SH-SY5Y (cell line): ENCODE measurements around the gene HNRNPF.

Experiments
- GATA2 ChIP-seq: IDR thresholded peaks from 2 replicates; pipeline ENCODE4 v1.6.1; 2011; ENCODE audit warnings: mild to moderate bottlenecking, low read depth, low read length
- GATA3 ChIP-seq: IDR thresholded peaks from 2 replicates; pipeline ENCODE4 v1.6.1; 2011; ENCODE audit warnings: low read depth, mild to moderate bottlenecking, low read length, moderate library complexity

Gene HNRNPF

DNA sequence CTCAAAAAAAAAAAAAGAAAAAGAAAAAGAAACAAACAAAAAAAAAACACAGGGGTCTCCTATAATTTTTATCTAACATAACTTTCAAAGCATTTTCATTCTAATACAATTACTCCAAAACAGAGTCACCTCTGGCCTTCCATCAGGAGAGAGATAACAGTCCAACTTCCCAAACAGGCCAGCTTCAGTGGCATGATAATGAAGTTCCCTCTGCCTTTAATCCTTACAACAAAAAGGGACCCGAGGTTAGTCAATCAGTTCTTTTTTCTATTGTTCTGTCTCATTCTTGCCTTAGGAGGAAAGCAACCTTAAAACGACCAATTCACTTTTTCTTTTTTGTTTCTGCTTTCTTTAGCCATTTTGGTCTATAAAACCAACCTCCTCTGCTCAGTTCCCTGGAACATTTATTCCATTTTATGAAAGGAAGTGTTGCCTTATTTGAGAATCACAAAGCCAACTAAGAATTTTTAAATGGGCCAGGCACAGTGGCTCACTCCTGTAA is 54.1 kb downstream of the HNRNPF start:
- TF ChIP-seq GATA2 (no peak), GATA3 (no peak)

DNA sequence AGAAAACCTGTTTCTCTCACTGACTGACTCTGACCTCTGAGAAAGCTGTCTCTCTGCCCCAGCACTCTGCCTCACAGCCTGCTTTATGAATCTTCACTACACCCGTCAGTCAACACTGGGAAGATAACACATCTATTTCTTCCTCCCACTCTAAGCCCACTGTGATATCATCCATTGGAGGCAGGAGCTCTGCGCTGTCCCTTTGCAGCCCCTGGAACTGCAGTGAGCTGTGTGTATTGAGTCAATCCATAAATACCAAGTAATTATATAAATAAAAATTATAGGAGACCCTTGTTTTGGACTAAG is 54.7 kb downstream of the HNRNPF start:
- TF ChIP-seq GATA2 = no peak
- no peak for TF ChIP-seq GATA3

DNA sequence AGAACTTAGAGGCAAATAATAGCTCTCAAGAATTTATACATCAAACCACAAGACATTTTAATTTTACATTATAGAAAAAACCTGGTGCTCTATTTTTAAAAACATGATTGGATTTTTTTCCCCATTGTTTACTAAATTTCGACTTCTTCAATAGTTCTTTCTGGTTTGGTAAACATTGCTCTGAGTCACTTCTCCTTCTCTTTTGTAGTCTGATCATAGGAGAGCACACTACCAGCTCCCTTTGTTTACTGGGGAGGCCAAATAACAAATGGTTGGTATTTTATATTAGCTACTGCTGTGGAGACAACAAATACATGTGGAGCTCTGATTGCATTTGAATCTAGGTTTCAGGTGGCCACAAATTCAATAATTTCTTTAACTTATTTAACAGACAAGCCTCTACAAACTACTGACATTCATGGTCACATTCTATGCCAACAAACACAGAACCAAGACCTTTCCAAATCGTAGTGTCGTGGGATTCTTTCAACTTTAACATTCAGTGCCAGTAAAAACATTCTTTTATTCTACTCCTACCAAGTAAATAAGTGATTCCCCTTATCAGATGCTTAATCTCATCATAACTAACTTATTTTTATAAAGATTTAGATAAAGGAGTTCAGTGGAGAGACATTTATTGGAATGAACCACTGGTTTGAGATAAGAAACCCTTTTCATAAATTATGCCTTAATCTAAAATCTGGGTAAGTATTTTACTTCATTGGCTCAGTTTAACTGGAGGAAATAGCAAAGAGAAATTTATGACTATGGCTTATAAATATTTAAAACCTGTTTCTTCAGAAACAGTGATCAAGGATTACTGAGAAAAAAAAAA is 55.3 kb downstream of the HNRNPF start:
- TF ChIP-seq GATA2 (no peak), GATA3 (no peak; the same call in 1 of the 2 replicates)

DNA sequence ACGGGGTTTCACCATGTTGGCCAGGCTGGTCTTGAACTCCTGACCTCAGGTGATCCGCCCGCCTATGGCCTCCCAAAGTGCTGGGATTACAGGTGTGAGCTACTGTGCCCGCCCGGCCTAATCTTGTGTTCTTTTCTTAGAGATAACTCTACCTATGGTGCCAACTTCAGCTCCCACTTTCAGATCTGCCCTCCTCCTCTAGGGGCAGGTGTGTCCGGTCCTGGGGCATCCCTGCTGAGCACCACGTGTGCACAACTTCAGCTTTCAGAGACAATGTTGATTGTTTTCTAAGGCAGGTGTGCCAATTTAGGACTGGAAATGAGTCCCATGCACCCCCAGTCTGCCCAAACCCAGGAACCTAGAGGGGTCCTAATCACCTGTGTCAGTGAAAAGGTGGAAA is 56.0 kb downstream of the HNRNPF start:
- no peak for TF ChIP-seq GATA2
- TF ChIP-seq GATA3 = no peak

DNA sequence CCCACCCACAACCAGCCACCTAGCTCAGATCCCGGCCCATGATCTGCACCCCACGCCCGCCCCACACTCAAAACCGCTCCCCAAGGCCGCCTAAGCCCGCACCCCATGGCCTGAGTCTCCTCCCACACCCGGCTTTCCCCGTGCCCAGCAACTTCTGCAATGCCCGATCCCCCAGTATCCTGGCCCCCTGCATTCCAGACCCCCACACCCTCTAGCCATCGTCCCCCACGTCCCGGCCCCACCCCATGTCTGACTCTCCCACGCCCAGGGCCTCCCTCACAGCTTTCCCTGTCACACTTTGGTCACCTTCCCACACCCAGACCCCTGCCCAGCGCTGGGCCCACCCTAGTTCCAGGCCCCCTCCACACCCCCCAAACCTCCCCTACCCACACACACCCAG is 57.7 kb downstream of the HNRNPF start:
- TF ChIP-seq GATA2 = no peak
- TF ChIP-seq GATA3 = no peak

DNA sequence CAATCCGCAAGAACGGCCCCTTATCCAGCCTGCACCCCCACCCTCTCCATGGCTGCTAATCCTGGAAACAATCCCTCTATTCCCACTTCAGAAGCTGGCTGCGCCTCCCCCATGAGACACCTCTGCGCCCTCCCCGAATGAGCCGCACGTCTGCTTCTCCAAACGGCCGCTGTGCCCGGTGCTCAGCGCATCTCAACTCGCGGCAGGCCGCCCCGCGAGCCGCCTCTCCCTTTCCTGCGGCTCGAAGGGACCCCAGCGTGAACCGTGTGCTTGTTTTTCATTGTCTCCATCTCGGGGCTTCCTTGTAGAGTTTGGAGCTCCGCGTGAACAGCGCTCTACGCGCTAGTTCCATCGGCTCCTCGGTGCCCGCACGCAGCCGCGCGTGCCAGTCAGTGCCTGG is 58.3 kb downstream of the HNRNPF start:
- no peak for TF ChIP-seq GATA2
- TF ChIP-seq GATA3 = no peak

DNA sequence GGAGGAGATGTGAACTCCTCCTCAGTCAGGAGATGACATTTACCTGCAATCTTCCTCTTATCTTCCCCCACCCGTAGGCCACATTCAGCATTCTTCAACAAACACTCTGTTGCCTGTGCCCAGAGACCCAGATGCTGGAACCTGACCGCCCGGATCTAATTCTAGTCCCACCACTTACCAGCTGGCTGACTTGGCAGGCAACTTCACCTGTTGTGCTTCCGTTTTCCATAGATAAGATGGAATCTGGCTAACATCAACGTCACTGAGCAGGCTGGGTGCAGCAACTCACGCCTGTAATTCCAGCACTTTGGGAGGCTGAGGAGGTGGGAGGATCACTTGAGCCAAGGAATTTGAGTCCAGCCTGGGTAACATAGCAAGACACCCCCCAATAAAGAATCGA is 58.8 kb downstream of the HNRNPF start:
- TF ChIP-seq GATA2 (peak; percentile 88), GATA3 (no peak)

DNA sequence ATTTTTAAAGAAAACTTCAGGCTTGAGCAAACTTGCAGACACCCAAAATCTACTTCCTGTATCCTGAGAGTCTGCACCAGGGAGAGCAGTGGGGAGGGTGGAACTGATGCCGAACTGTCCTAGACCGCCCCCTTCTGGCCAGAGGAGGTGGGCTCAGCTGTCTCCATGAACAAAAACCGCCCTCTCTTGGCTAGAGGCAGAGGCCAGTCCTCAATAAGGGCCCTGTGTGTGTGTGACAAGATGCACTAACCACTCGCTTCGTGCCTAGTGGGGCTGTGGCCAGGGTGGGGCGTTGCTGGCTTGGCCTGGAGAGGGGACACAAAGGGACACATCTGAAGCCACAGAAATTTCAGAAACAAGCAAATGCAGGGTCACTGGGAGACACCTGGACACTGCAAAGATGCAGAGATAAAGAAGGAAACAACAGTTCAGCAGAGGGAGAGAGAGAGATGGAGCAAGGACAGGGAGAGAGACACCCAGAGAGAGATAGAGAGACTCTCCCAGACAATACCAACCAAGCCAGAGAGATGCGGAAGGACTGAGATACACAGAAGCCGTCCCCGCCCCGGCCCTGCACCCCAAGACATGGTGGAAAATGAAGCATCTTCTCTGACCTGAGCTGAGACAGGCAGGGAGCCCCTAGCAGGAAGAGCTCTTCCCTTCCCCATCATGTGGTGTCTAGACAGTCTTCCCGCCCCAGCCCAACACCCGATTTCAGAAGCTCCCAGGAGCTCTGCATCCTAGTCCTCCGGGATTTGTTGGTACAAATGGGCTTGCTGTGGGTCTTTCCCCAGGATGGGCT is 60.3 kb downstream of the HNRNPF start:
- no peak for TF ChIP-seq GATA3
- TF ChIP-seq GATA2 = peak; percentile 50; the same call in 1 of the 2 replicates

DNA sequence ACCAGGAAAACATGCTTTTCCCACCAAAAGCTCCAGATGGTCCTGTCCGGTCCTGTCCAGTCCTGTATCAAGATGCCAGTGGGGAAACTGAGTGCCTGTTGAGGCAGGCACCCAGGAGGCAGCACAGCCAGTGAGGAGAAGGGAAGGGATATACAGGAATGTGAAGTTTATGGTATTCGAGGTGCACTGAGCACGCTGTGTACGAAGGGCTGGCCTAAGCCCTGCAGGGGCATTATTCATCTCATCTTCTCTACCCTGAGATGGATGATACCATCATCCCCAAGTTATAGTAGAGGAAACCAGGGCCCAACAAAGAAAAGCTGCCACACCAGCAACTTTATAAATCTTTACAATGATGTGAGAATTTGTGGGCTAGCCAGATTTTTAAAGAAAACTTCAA is 61.0 kb downstream of the HNRNPF start:
- TF ChIP-seq GATA2 (no peak), GATA3 (no peak)

DNA sequence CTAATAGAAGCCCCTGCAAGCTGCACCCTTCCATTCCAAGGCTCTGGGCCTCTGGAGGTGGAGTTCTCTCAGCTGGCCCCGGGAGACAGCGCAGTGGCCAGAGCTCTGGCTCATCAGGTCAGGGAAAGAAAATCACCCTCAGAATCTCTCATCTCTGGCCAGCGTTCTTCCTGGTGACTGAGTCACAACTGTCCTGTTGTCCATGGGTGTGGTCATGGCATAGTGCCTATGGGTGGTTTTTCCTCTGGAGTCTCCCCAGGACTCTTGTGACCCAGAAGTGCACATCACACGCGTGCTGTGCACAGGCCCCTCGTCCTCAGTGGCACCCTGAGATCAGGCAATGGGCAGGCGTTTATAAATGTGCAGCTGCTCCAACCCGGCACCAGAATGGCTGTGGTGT is 64.9 kb downstream of the HNRNPF start:
- TF ChIP-seq GATA3 = no peak
- no peak for TF ChIP-seq GATA2

DNA sequence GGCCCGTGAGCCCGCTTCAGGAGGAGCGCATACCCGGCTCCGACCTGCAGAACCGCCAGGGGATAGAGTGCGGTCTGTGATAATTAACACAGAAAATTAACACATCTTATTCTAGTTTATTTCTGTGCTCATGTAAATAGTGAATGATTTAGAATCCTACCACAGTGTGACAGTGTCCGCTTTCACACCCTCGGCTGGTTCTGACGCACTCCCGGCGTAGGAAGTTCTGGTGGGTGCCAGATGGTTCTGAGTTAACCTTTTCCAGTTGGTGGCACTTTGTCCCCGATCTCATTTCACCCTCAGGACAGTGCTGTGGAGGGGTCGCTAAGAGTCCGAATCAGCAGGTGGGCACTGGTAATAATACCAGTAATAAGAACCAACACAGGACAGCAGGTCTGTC is 65.9 kb downstream of the HNRNPF start:
- TF ChIP-seq GATA3 (no peak), GATA2 (no peak)

DNA sequence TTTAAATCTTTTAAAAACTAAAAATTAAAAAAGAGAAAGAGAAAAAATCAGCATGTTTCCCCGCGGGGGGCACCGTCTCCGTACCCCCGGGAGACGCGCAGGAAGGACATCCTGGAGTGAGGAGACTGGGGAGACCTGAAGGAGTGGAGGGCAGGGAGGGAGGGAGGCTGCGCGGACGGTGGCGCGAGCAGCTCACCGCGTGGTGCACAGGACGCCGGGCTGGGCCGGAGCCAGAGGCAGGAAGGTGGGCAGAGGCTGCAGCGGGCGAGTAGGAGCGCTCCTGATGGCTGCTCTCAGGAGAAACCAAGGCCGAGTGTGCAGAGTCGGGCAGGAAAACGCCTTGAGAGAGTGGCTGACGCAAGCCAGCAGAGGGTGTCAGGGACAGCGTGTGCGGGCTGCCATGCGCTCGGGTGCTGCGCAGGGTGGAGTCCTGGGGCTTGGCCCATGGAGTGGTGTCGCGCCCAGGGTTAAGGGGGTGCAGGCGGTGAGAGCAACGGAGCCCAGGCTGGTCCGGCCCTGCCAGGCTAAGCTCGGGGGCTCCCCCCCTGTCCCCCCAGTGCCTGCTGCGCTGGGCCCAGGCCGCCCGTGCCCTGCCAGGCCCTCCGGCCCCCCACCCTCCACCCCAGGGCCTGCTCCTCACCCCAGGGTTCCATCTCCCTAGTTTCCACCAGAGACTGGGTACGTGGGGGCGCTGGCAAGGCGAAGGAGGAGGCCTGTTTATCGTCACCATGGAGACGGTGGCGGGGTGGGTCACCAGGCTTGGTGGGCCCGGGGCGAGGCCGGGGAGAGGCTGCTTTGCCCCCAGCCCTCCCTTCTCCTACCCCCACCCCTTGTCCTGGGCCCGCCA is 66.5 kb downstream of the HNRNPF start:
- TF ChIP-seq GATA2 (no peak), GATA3 (no peak)

DNA sequence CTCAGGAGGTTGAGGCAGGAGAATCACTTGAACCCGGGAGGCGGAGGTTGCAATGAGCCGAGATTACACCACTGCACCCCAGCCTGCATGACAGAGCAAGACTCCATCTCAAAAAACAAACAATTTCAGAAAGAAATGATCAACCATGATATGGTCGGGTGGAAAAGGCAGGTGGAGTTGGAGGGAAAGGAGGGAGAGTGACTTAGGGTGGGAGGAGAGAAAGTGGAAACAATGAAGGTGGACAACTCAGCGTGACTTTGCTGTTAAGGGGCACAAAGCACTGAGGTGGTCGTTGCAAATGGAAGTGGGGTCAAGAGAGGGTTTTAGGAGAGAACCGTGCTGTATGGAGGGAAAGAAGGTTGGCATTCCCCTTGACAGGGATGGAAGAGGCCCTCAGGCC is 67.5 kb downstream of the HNRNPF start:
- TF ChIP-seq GATA2 (no peak), GATA3 (no peak)

DNA sequence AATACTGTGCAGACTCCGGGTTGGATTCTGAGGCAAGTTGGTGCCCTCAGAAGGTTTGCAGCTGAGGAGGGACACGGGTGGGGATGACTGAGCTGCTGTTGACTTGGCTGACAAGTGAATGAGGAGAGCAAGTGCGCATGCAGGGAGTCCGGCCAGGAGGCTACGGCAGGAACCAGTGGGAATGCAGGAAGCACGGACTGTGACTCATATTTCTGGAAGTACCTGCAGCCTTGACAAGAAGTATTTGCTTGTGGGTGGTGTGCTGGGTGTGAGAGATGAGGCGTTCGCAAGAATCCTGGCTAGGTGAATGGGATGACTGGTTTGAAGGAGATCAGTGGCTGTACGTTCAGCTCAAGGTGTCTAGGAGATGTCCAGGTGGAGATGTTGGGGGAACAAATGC is 68.4 kb downstream of the HNRNPF start:
- no peak for TF ChIP-seq GATA3
- TF ChIP-seq GATA2 = no peak

DNA sequence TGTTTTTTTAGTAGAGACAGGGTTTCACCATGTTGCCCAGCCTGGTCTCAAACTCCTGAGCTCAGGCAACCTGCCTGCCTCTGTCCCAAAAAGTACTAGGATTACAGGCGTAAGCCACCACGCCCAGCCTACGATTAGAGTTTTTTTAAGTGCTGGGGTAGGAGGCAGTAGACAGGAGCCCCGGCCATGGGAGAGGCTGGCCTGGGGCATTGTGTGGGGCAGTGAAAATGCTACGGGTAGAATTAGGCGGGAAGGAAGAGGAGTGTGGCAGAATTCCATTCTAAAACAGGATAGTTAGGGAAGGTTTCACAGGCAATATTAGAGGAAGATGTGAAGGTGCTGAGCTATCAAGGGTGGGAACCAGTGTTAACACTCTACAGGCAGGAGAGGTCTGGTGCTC is 68.9 kb downstream of the HNRNPF start:
- no peak for TF ChIP-seq GATA3
- no peak for TF ChIP-seq GATA2
